Activated naive CD4-positive, alpha-beta T cell treated with anti-CD3 and anti-CD28 coated beads, Interleukin-2, amount 50 U/mL, for 72 hours (primary cell): ENCODE data around the gene AMH. TPM values are rescaled to one million over a fixed set of nuclear protein-coding genes. Genes with fewer than 3 reads are reported as not detected.
A peak's percentile ranks its signal among the peaks of the same experiment; 100 is the strongest.

ENCODE experiments used
- ATAC-seq, 2 donors: fragments of 150-1000 bp; cut with Tn5 transposase; 2 replicates each; pipeline ENCODE4 v1.10.0; 2021; ENCODE audit warnings: mild to moderate bottlenecking in 2 of 2, moderate library complexity in 2 of 2
- DNase-seq, 2 donors: peaks; one replicate each; pipeline ENCODE4 v3.0.0; 2021 to 2022; ENCODE audit warnings: low spot score in 2 of 2
- H3K27ac Mint-ChIP-seq, 2 donors: one replicate each; pipeline ENCODE4 v1.8.0; 2022; ENCODE audit warnings: mild to moderate bottlenecking in 2 of 2, mixed read lengths in 2 of 2
- H3K36me3 Mint-ChIP-seq, 2 donors: one replicate each; pipeline ENCODE4 v1.8.0; 2022; ENCODE audit warnings: mixed read lengths in 2 of 2
- H3K9me3 Mint-ChIP-seq, 2 donors: one replicate each; pipeline ENCODE4 v1.8.0; 2022; ENCODE audit warnings: mixed read lengths in 2 of 2
- total RNA-seq, 2 donors: library from RNA; stranded (reverse); gene quantifications; one replicate each; pipeline ENCODE4 v1.2.3, GENCODE V29; 2022

AMH gene
- total RNA-seq, 2 donors from 2014 or later, result 1.9 to 2.9 TPM

- peak; percentile 34 to 36 for ATAC-seq
- Mint-ChIP-seq H3K27ac (peak overlapping the region; percentile 84 to 87), H3K9me3 (no peaks in the 10 kb centered on the region), H3K36me3 (peaks cover 8 to 16% of the 10 kb centered on the region in 2 donors)
- DNase-seq, result no peak
Observed at GRCh38 chr19:2215281-2215751, 33.8 kb upstream of the AMH start.

- Mint-ChIP-seq H3K9me3 (no peaks in the 10 kb centered on the region), H3K36me3 (peaks cover 8 to 14% of the 10 kb centered on the region in 2 donors), H3K27ac (peak overlapping the region; percentile 84 to 87)
- ATAC-seq, result no peak
- DNase-seq, result no peak
Observed at GRCh38 chr19:2216361-2217225, 32.5 kb upstream of the AMH start.

- DNase-seq, result no peak
- no peak for ATAC-seq
- Mint-ChIP-seq H3K9me3 (no peaks in the 10 kb centered on the region), H3K36me3 (peaks cover 8 to 10% of the 10 kb centered on the region in 2 donors), H3K27ac (peak overlapping the region in 1 of 2 donors; percentile 87)
Observed at GRCh38 chr19:2217591-2217990, 31.5 kb upstream of the AMH start.

GRCh38 chr19:2219726-2220125 is 29.4 kb upstream of the AMH start:
- H3K9me3 Mint-ChIP-seq, result no peaks in the 10 kb centered on the region
- peak overlapping the region in 1 of 2 donors; percentile 65 for H3K27ac Mint-ChIP-seq
- DNase-seq, result no peak
- peaks cover 8 to 19% of the 10 kb centered on the region in 2 donors for H3K36me3 Mint-ChIP-seq
- ATAC-seq, result no peak

GRCh38 chr19:2221250-2221831 is 27.8 kb upstream of the AMH start:
- Mint-ChIP-seq H3K9me3 (no peaks in the 10 kb centered on the region), H3K36me3 (peaks cover 0 to 18% of the 10 kb centered on the region in 2 donors), H3K27ac (peak overlapping the region in 1 of 2 donors; percentile 65)
- DNase-seq (no peak), ATAC-seq (no peak)

GRCh38 chr19:2221918-2222317 is 27.2 kb upstream of the AMH start:
- Mint-ChIP-seq H3K36me3 (peaks cover 0 to 16% of the 10 kb centered on the region in 2 donors), H3K9me3 (no peaks in the 10 kb centered on the region), H3K27ac (peak overlapping the region in 1 of 2 donors; percentile 56)
- DNase-seq (no peak), ATAC-seq (no peak)

- DNase-seq, result no peak
- no peak overlapping the region for H3K27ac Mint-ChIP-seq
- no peak for ATAC-seq
- H3K36me3 Mint-ChIP-seq, result peaks cover 0 to 12% of the 10 kb centered on the region in 2 donors
- H3K9me3 Mint-ChIP-seq, result no peaks in the 10 kb centered on the region
Observed at GRCh38 chr19:2223391-2223790, 25.7 kb upstream of the AMH start.

- ATAC-seq, result peak in 1 of 2 donors; percentile 11
- H3K27ac Mint-ChIP-seq, result peak overlapping the region; percentile 76 to 92
- peaks cover 0 to 12% of the 10 kb centered on the region in 2 donors for H3K36me3 Mint-ChIP-seq
- no peak for DNase-seq
- H3K9me3 Mint-ChIP-seq, result no peaks in the 10 kb centered on the region
Observed at GRCh38 chr19:2223959-2224358, 25.2 kb upstream of the AMH start.

GRCh38 chr19:2224754-2225349 is 24.3 kb upstream of the AMH start:
- peaks cover 0 to 12% of the 10 kb centered on the region in 2 donors for H3K36me3 Mint-ChIP-seq
- no peak for DNase-seq
- peak overlapping the region; percentile 76 to 92 for H3K27ac Mint-ChIP-seq
- H3K9me3 Mint-ChIP-seq, result no peaks in the 10 kb centered on the region
- no peak for ATAC-seq

GRCh38 chr19:2225415-2226050 is 23.6 kb upstream of the AMH start:
- no peak for ATAC-seq
- peak overlapping the region in 1 of 2 donors; percentile 76 for H3K27ac Mint-ChIP-seq
- peaks cover 0 to 12% of the 10 kb centered on the region in 2 donors for H3K36me3 Mint-ChIP-seq
- no peak for DNase-seq
- H3K9me3 Mint-ChIP-seq, result no peaks in the 10 kb centered on the region

- ATAC-seq, result no peak
- no peak for DNase-seq
- H3K27ac Mint-ChIP-seq, result peak overlapping the region in 1 of 2 donors; percentile 76
- no peaks in the 10 kb centered on the region for H3K9me3 Mint-ChIP-seq
- H3K36me3 Mint-ChIP-seq, result peaks cover 0 to 12% of the 10 kb centered on the region in 2 donors
Observed at GRCh38 chr19:2226051-2226839, 22.9 kb upstream of the AMH start.

GRCh38 chr19:2226840-2227360 is 22.2 kb upstream of the AMH start:
- peaks cover 0 to 12% of the 10 kb centered on the region in 2 donors for H3K36me3 Mint-ChIP-seq
- ATAC-seq, result no peak
- no peak for DNase-seq
- H3K27ac Mint-ChIP-seq, result no peak overlapping the region
- H3K9me3 Mint-ChIP-seq, result no peaks in the 10 kb centered on the region

- H3K36me3 Mint-ChIP-seq, result peaks cover 0 to 12% of the 10 kb centered on the region in 2 donors
- no peaks in the 10 kb centered on the region for H3K9me3 Mint-ChIP-seq
- DNase-seq (no peak), ATAC-seq (no peak)
- H3K27ac Mint-ChIP-seq, result no peak overlapping the region
Observed at GRCh38 chr19:2227415-2228156, 21.5 kb upstream of the AMH start.

GRCh38 chr19:2228157-2229030 is 20.7 kb upstream of the AMH start:
- H3K9me3 Mint-ChIP-seq, result no peaks in the 10 kb centered on the region
- ATAC-seq (no peak), DNase-seq (no peak)
- peaks cover 0 to 12% of the 10 kb centered on the region in 2 donors for H3K36me3 Mint-ChIP-seq
- peak overlapping the region in 1 of 2 donors; percentile 80 for H3K27ac Mint-ChIP-seq
